Ovary (tissue), 3 donors: Measurements from ENCODE around the gene ARSG.

Experiments used
- EP300 ChIP-seq: sonication (generic); formaldehyde crosslinking; IDR thresholded peaks from one replicate; pipeline ENCODE4 v1.6.1; 2017; ENCODE audit warnings: antibody characterized with exemption
- TF ChIP-seq, protein P1 (sequence below), 3 donors: fragments of 450-650 bp in 2 of 3; fragments of 200-600 bp in 1 of 3; IDR thresholded peaks; one replicate each; pipeline versions ENCODE4 v1.5.1 to v1.8.0; 2016 to 2022; ENCODE audit warnings: antibody characterized with exemption in 3 of 3, mild to moderate bottlenecking in 1 of 3
- donor health status: DM: no; HTN: no; CAD: no.

DNA sequence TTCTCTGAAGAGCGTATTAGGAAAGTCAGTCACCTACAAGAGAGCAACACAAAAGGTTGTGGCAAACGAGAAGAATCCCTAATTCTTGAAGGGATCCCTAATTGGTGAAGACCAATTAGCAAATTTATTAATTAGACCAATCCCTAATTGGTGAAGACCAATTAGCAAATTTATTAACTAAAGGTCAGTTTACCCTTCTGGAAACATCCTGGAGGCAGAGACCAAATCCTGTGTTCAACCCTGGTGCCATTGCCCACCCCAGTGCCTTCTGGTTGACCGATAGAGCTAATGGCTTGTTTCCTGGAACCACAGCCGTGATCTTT lies 91.8 kb downstream of the ARSG start:
- TF ChIP-seq, protein P1, sequence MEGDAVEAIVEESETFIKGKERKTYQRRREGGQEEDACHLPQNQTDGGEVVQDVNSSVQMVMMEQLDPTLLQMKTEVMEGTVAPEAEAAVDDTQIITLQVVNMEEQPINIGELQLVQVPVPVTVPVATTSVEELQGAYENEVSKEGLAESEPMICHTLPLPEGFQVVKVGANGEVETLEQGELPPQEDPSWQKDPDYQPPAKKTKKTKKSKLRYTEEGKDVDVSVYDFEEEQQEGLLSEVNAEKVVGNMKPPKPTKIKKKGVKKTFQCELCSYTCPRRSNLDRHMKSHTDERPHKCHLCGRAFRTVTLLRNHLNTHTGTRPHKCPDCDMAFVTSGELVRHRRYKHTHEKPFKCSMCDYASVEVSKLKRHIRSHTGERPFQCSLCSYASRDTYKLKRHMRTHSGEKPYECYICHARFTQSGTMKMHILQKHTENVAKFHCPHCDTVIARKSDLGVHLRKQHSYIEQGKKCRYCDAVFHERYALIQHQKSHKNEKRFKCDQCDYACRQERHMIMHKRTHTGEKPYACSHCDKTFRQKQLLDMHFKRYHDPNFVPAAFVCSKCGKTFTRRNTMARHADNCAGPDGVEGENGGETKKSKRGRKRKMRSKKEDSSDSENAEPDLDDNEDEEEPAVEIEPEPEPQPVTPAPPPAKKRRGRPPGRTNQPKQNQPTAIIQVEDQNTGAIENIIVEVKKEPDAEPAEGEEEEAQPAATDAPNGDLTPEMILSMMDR (IDR thresholded peaks at IDR 0.05): no peak
- TF ChIP-seq EP300: no peak
